ENCODE results near the gene FCGBP. TPM values are rescaled to one million over a fixed set of nuclear protein-coding genes. Genes with fewer than 3 reads are reported as not detected.

FCGBP gene
- total and polyA plus RNA-seq, 2 of the 4 experiments (the other 2 are of a cell fraction) = under 0.01 to 0.03 TPM

- Histone ChIP-seq H4K91ac (ENCODE audit: insufficient read depth, low read depth, low read length) (no peak overlapping the region), H4K8ac (ENCODE audit: low read depth in 2 of 2, low read length in 2 of 2) (no peak overlapping the region), H3K4me1 (ENCODE audit: control insufficient read depth, insufficient read depth, low read length) (no peaks in the 10 kb centered on the region), H2AK9ac (replicated peaks; ENCODE audit: low read depth, low read length, poor library complexity) (no peak overlapping the region), H3K9ac (ENCODE audit: low read depth, low read length) (no peak overlapping the region), H3K27me3 (ENCODE audit: control insufficient read depth, insufficient read depth, low read length) (no peaks in the 10 kb centered on the region), H3K18ac (ENCODE audit: low read depth, low read length) (no peak overlapping the region), H2BK5ac (ENCODE audit: low read depth, low read length, poor library complexity, severe bottlenecking) (no peak overlapping the region), H4K5ac (ENCODE audit: low read depth, low read length) (no peak overlapping the region), H3K79me1 (ENCODE audit: low read depth in 1 of 2, low read length in 2 of 2) (no peaks in the 10 kb centered on the region), H3K4me3 (ENCODE audit: insufficient read depth, low read depth, low read length) (no peak overlapping the region), H3K4ac (ENCODE audit: low read depth, low read length) (no peak overlapping the region), H2BK15ac (ENCODE audit: low read depth, low read length) (no peak overlapping the region), H2AK5ac (ENCODE audit: low read depth, low read length) (no peak overlapping the region), H3K36me3 (ENCODE audit: control insufficient read depth, insufficient read depth, low read length) (no peaks in the 10 kb centered on the region), H3K9me3 (ENCODE audit: control insufficient read depth, insufficient read depth, low read length) (no peaks in the 10 kb centered on the region), H3K4me2 (ENCODE audit: low read depth, low read length) (no peak overlapping the region), H3K14ac (replicated peaks; ENCODE audit: low read depth, low read length) (no peak overlapping the region), H3K27ac (ENCODE audit: insufficient read depth, low read length) (no peak overlapping the region), H3K23ac (ENCODE audit: low read depth, low read length) (no peak overlapping the region), H3K9me1 (ENCODE audit: insufficient read depth, low read length) (no peaks in the 10 kb centered on the region), H3K56ac (ENCODE audit: extremely low read depth, insufficient read depth, low read length) (no peak overlapping the region), H2BK120ac (ENCODE audit: low read depth, low read length) (no peak overlapping the region), H2BK20ac (ENCODE audit: low read depth, low read length) (no peak overlapping the region), H2AFZ (replicated peaks; ENCODE audit: low read length, poor library complexity) (no peak overlapping the region), H4K20me1 (ENCODE audit: insufficient read depth, low read length) (no peaks in the 10 kb centered on the region)
- POLR2A ChIA-PET (ENCODE audit: unreplicated experiment) = no interaction called here
- CTCF ChIA-PET = interaction anchor here (0.6 kb wide), 1 partner anchor 98 kb away, joined by 3 read pairs; no protein-coding TSS in a partner anchor
- no TSS peak for BruUV-seq (replicated peaks)
- ATAC-seq (ENCODE audit: low read depth) (no peak), DNase-seq (no peak)
- no CpG with 5 or more reads among the region's 4 CpGs for WGBS, 2 experiments (ENCODE audit: extremely low coverage in 2 of 2, insufficient read length in 1 of 2)
- dilution Hi-C loops (cut with HindIII; ENCODE audit: low sequenced_read_pairs, unreplicated experiment) = no loop called here
- TF ChIP-seq POLR2A (IDR thresholded peaks at IDR 0.05; ENCODE audit: low read depth, low read length) (no peak), RFX5 (IDR thresholded peaks at IDR 0.05; ENCODE audit: low read depth, low read length) (no peak), CHD1 (IDR thresholded peaks at IDR 0.05; ENCODE audit: low read depth, low read length) (no peak), USF2 (IDR thresholded peaks at IDR 0.05; ENCODE audit: low read depth, low read length) (no peak), CTCF (conservative IDR thresholded peaks at IDR 0.05; ENCODE audit: low read depth, low read length) (no peak), SMC3 (IDR thresholded peaks at IDR 0.05; ENCODE audit: low read depth, low read length) (no peak), MAFK (IDR thresholded peaks at IDR 0.05; ENCODE audit: low read depth, low read length) (no peak), NFE2L2 (IDR thresholded peaks at IDR 0.05; ENCODE audit: low read depth, low read length) (no peak), ELK1 (IDR thresholded peaks at IDR 0.05; ENCODE audit: borderline replicate concordance, low read depth, low read length) (no peak), BHLHE40 (IDR thresholded peaks at IDR 0.05; ENCODE audit: low read depth, low read length) (no peak)
- in situ Hi-C loops (cut with MboI; ENCODE audit: low sequenced_read_pairs) = no loop called here
- intact Hi-C loops (cut with micrococcal nuclease) = no loop called here
Observed at GRCh38 chr19:39942366-39942730, 7.9 kb upstream of the FCGBP start.

Data from IMR-90 (cell line).